Ramos (cell line): ENCODE results near the gene RYR2.

Experiments used
- in situ Hi-C: fragments of 300-500 bp; cut with MboI; formaldehyde crosslinking; loops from one replicate; pipeline ENCODE4 v1.14.3; 2022; ENCODE audit warnings: low sequenced_read_pairs; ENCODE audit not compliant: unreplicated experiment

Gene RYR2

GRCh38 chr1:237183963-237184540 lies 142.1 kb downstream of the RYR2 start:
- in situ Hi-C loops, result no loop called here

DNA sequence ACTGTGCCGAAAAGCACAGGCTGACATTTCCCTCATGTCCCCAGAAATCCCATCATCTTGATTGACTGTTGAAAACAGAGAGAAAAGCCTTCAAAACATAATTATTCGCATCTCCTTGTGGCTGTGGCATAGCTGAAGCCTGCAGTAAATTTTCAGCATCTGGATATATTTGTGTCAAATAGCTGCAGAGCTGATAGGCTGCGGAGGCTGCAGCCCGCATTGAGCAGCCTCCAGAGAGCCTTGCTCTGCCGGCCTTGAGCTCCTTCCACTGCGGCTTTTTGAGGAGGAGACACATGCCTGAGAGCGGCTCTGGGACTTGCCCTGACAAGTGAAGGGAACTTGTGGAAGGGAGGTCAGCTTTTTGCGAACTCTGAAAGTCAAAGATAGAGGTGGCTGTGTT lies 144.7 kb downstream of the RYR2 start:
- in situ Hi-C loops, result no loop called here

DNA sequence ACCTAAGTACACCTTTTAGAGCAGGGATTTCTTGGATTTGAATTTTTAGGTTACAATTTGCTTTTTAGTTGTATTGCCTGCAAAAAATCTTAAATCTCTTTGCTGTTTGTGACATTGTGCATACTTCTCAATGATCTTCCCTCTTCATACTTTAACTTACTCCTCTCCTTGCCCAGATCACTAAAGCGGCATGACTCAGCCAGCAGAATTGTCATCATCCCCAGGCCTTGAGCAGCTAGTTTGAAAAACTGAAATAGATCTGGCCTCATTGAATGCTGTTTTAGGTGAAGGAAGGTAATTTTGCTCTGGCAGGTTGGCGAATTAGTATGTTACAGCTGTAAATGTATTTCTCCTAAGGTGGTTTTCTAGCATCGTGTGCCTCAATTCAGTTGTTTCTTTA lies 145.9 kb downstream of the RYR2 start:
- in situ Hi-C loops, result no loop called here

GRCh38 chr1:237191403-237191802 lies 149.4 kb downstream of the RYR2 start:
- in situ Hi-C loops, result no loop called here

GRCh38 chr1:237197470-237198425 lies 155.8 kb downstream of the RYR2 start:
- in situ Hi-C loops, result no loop called here

- in situ Hi-C loops, result no loop called here
Observed at GRCh38 chr1:237199026-237199425, 157.0 kb downstream of the RYR2 start.

DNA sequence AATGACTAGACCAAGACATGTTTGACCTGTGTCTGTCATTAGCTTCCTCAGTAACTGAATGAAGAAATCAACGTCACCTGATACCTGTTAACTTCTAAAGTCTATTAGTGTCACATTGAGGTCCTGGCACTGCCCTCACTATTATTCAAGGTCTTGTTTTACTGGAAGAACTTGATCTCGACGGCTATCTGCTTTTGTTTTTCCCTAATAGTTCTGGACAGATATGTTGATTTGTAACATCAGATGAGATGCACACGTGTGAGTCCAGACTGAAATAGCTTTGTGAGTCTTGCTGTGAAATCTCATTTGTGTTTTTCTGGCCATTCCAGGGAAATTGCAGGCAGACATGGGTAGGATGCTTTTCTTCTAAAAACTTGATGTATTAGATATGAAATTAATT lies 159.2 kb downstream of the RYR2 start:
- in situ Hi-C loops, result no loop called here

DNA sequence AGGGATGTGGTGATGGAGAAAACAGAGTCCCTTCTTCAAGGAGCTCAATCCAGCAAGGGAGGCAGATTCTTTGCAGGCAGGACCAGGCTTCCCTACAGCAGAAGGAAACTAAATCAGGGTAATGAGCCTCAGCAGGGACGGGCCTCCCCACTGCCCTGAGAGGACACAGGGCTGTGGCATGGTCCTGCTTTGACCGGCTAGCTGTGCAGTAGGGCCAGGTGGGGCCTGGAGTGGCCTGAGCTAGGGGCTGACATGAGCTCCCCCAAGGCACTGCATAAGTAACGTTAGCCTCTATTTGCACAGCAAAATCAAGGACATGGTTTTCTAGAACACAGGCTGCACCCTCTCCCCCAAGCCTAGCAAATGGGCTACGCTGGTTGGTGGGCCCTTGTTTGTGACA lies 162.9 kb downstream of the RYR2 start:
- in situ Hi-C loops, result no loop called here

DNA sequence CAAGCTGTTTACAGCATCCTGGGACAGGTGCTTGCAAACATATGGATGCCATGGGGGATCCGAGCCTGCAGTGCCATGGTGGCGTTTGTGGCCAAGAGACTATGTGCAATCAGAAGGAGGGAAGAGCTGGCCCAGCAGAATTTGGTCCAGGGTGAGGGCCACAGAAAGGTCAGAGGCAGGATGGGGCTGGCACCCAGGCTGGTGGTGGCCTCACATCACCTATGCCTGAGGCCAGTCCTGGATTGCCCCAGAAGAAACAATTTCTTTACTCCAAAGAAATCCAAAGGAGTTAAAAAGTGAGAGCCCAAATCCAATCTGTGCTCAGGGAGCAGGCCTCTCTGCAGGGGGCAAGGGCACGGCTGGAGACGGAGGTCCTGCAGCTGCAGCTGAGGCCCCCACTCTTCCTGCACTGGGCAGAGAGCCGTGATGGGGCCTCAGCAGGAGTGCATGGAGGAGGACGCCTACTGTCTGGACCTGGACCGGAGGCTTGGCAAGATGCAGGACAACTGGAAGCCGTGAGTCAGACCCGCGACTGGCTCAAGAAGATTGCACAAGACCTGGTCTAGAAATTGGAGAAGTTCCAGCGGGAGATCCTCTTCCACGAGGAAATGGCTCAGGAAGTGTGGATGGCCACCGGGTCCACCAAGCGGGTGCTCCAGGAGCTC lies 163.5 kb downstream of the RYR2 start:
- in situ Hi-C loops, result no loop called here

GRCh38 chr1:237206065-237206414 lies 164.1 kb downstream of the RYR2 start:
- in situ Hi-C loops, result no loop called here

- in situ Hi-C loops, result no loop called here
Observed at GRCh38 chr1:237211031-237211430, 169.0 kb downstream of the RYR2 start.

- in situ Hi-C loops, result no loop called here
Observed at GRCh38 chr1:237211540-237211939, 169.6 kb downstream of the RYR2 start.

GRCh38 chr1:237219751-237220642 lies 178.0 kb downstream of the RYR2 start:
- in situ Hi-C loops, result no loop called here

GRCh38 chr1:237223419-237223818 lies 181.4 kb downstream of the RYR2 start:
- in situ Hi-C loops, result no loop called here

DNA sequence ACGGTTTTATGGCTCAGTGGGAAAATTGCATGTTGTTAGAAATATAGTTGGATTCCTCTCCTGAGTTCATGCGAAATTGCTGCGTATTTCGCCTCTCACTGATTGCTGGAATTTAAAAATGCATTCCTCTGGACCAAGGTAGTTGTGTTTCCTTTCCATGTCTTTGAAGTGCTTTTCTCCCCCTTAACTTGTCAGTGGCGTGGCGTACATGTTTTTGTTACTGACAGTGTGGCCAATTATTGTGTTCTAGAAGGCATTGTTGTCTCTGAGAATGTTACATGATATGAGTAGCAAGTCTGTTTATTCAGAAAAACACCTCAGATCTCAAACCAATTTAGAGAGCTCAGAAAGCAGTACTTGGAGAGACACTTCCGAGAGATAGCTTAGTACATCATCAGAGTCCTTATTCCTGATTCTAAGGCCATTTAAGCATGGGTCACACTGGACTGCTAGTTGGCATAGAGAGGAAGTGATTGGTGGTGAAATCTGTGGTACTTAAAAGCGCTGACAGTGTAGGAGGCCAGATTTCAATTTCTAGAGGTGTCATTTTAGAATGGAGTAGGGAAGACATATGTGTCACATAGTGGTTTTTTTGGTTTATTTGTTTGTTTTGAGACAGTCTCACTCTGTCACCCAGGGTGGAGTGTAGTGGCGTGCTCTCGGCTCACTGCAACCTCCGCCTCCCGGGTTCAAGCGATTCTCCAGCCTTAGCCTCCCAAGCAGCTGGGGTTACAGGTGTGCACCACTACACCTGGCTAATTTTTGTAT lies 184.4 kb downstream of the RYR2 start:
- in situ Hi-C loops, result no loop called here

DNA sequence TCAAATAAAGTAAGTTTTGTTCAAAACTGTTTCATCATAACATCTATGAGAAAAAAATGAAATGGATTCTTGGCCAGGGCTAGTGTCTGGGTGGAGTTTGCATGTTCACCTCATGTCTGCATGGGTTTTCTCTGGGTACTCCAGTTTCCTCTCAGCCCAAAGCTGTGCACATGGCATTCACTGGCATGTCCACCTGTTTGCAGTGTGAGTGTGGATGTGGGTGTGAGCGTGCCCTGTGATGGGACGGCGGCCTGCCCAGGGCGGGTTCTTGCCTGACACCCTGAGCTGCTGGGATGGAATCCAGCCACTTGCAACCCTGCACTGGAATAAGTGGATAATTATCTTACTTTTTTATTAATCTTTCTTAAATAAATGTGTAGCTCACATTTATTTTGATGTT lies 185.5 kb downstream of the RYR2 start:
- in situ Hi-C loops, result no loop called here

DNA sequence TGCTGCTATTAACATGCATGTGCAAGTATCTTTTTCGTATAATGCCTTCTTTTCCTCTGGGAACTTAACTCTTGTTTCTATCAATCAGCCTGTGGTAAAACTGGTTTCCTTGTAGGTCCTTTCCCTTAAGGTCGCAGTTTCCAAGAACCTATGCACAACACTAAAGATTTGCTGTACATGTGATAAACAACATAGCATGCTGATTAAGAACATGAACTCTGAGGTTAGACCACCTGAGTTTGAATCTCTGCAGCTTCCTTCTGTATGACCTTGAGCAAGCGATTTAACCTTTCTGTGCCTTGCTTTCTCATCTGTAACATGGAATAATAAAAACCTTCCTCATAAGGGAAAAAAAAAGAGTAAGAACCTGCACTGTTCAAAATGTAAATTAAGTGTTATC lies 186.4 kb downstream of the RYR2 start:
- in situ Hi-C loops, result no loop called here

DNA sequence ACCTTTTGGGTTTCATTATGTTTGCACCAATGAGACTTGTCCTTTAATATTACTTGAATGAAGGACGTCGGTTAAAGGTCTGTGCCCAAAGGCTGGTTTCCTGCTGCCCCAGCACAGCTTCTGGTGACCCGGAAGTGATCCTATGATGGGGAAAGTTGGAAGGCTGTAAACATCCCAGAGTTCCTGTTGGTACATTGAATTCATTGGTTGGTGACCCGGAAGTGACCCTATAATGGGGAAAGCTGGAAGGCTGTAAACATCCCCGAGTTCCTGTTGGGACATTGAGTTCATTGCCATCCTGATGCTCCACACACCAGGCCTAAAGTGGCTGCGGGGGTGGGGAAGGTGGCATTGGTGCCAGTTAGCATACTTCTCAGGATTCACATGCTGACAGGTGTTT lies 187.3 kb downstream of the RYR2 start:
- in situ Hi-C loops, result no loop called here

- in situ Hi-C loops, result no loop called here
Observed at GRCh38 chr1:237232501-237232900, 190.5 kb downstream of the RYR2 start.

- in situ Hi-C loops, result no loop called here
Observed at GRCh38 chr1:237235091-237235490, 193.1 kb downstream of the RYR2 start.
